Thyroid gland (tissue), 4 donors: ENCODE results near the gene NFATC2. TPM values are rescaled to one million over a fixed set of nuclear protein-coding genes. Genes with fewer than 3 reads are reported as not detected.
"Not testable (repeated sequence)": the region's sequence is repeated elsewhere in the genome, so short reads cannot be mapped to it uniquely, and the experiment has no call there.

Experiments used
- DNase-seq, 2 donors: peaks; one replicate each; pipeline ENCODE4 v3.0.0-alpha.2; 2019
- H3K27ac ChIP-seq, 3 donors: fragments of 200-600 bp; sonication (generic); 1 replicate in 2 of 3; 2 replicates in 1 of 3; pipeline ENCODE4 v1.5.1; 2016 to 2019; ENCODE audit warnings: mild to moderate bottlenecking in 1 of 3, moderate library complexity in 1 of 3
- H3K27me3 ChIP-seq: fragments of 200-600 bp; sonication (generic); one replicate; pipeline ENCODE4 v1.5.1; 2019
- H3K36me3 ChIP-seq, 2 donors: fragments of 200-600 bp; sonication (generic); one replicate each; pipeline ENCODE4 v1.5.1; 2016 to 2019
- H3K4me1 ChIP-seq, 2 donors: fragments of 200-600 bp; sonication (generic); one replicate each; pipeline ENCODE4 v1.5.1; 2017 to 2019
- H3K4me3 ChIP-seq, 3 donors: fragments of 200-600 bp; sonication (generic); replicated peaks in 1 of 3; 1 replicate in 2 of 3; 2 replicates in 1 of 3; pipeline ENCODE4 v1.5.1; 2016; ENCODE audit warnings: mild to moderate bottlenecking in 1 of 3
- H3K9me3 ChIP-seq: fragments of 200-600 bp; sonication (generic); one replicate; pipeline ENCODE4 v1.5.1; 2017
- CTCF ChIP-seq, 6 experiments: fragments of 200-600 bp in 3 of 6; fragments of 450-650 bp in 3 of 6; sonication (generic) in 3 of 6; IDR thresholded peaks; one replicate each; pipeline ENCODE4 v1.5.1; 2016 to 2019; ENCODE audit warnings: antibody characterized with exemption in 6 of 6, mild to moderate bottlenecking in 2 of 6, inconsistent platforms in 1 of 6, moderate library complexity in 1 of 6
- POLR2A ChIP-seq, 2 donors: fragments of 450-650 bp; IDR thresholded peaks; one replicate each; pipeline ENCODE4 v1.6.1; 2017; ENCODE audit warnings: antibody characterized with exemption in 2 of 2, mild to moderate bottlenecking in 2 of 2, moderate library complexity in 1 of 2
- WGBS, 2 donors: methylation state at CpG; one replicate each; pipeline ENCODE4 v1.1.5; 2017; 5-methylcytosine and 5-hydroxymethylcytosine counted together
- intact Hi-C: fragments of 100-400 bp; cut with DNase I; formaldehyde crosslinking; loops from one replicate; pipeline ENCODE4 v1.15.1; 2023
- total RNA-seq, 4 donors: library from RNA; depleted of rRNA; stranded (reverse); fragments of >200 nt; gene quantifications; one replicate each; pipeline ENCODE4 v1.2.3, GENCODE V29; 2016

Gene NFATC2
- total RNA-seq, 4 donors from 2014 or later: 7.5 to 12.6 (median 8.5) TPM

DNA sequence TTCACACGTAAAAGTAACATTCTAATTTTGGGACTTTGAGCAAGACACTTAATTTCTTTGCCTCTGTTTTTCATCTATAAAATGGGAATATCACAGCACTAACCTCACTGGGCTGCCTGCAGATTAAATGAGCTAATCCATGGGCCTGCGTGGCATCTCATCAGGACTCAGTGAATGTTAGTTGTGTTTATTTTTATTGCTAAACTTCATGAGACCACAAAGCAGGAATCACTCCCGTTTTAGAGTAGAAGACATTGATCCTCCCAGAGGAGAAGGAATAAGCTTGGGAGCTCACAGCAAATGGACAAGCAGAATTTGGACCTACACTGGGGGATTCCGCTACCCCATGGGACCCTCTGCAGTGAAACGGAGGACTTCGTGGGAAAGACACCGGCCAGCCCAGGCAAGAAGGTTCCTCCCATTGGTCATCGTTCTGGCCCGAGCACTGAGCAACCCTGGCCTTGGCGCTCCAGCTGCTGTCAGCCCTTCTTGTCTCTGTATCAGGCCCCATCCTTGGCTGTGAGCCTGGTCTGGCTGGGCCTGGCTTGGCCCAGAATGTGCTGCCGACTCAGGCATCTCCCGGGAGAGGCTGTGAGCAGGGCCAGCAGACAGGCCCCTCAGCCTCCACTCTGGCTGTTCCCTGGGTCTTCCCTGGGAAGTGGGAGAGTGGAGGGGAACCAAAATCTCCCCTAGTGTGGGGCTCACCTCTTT, 79.8 kb downstream of the NFATC2 start:
- Histone ChIP-seq H3K36me3 (no peaks in the 10 kb centered on the region), H3K4me3 (no peak overlapping the region), H3K9me3 (no peaks in the 10 kb centered on the region), H3K4me1 (peaks cover 11 to 18% of the 10 kb centered on the region in 2 donors), H3K27me3 (no peaks in the 10 kb centered on the region), H3K27ac (peak overlapping the region in 2 of 3 donors; percentile 1 to 3)
- 61 to 73% methylated on average over 10 to 12 of the region's 12 CpGs for WGBS, 2 donors
- no peak for TF ChIP-seq POLR2A (IDR thresholded peaks at IDR 0.05)
- no peak for TF ChIP-seq CTCF (IDR thresholded peaks at IDR 0.05)
- peak; percentile 40 to 72 for DNase-seq
- intact Hi-C loops: loop anchor here (10.0 kb wide), 1 partner anchor 58 kb away; no protein-coding TSS in a partner anchor

GRCh38 chr20:51461846-51462245, 80.7 kb downstream of the NFATC2 start:
- H3K4me3 ChIP-seq, H3K9me3 ChIP-seq, H3K27me3 ChIP-seq, H3K36me3 ChIP-seq, DNase-seq: not testable (repeated sequence)
- peaks cover 13 to 27% of the 10 kb centered on the region in 2 donors for H3K4me1 ChIP-seq
- H3K27ac ChIP-seq: peak overlapping the region in 1 of 3 donors; percentile 16
- intact Hi-C loops: loop anchor here (10.0 kb wide), 1 partner anchor 57 kb away; no protein-coding TSS in a partner anchor
- WGBS, 2 donors: 93 to 100% methylated on average over 5 of the region's 5 CpGs

GRCh38 chr20:51461306-51461705, 81.2 kb downstream of the NFATC2 start:
- no peaks in the 10 kb centered on the region for H3K36me3 ChIP-seq
- WGBS, 2 donors: 78 to 79% methylated on average over 8 of the region's 8 CpGs
- peak overlapping the region in 1 of 3 donors; percentile 16 for H3K27ac ChIP-seq
- H3K4me1 ChIP-seq: peaks cover 16 to 32% of the 10 kb centered on the region in 2 donors
- intact Hi-C loops: loop anchor here (10.0 kb wide), 1 partner anchor 57 kb away; no protein-coding TSS in a partner anchor
- TF ChIP-seq CTCF (IDR thresholded peaks at IDR 0.05): no peak
- no peak for TF ChIP-seq POLR2A (IDR thresholded peaks at IDR 0.05)
- H3K27me3 ChIP-seq: no peaks in the 10 kb centered on the region
- no peak for DNase-seq
- H3K4me3 ChIP-seq: no peak overlapping the region
- H3K9me3 ChIP-seq: no peaks in the 10 kb centered on the region

- Histone ChIP-seq H3K4me3 (no peak overlapping the region), H3K36me3 (no peaks in the 10 kb centered on the region), H3K4me1 (peaks cover 20 to 37% of the 10 kb centered on the region in 2 donors), H3K9me3 (no peaks in the 10 kb centered on the region), H3K27me3 (no peaks in the 10 kb centered on the region), H3K27ac (peak overlapping the region in 1 of 3 donors; percentile 16)
- no peak for TF ChIP-seq POLR2A (IDR thresholded peaks at IDR 0.05)
- no peak for TF ChIP-seq CTCF (IDR thresholded peaks at IDR 0.05)
- peak; percentile 21 to 27 for DNase-seq
- whole genome bisulfite sequencing, 2 donors: 76 to 81% methylated on average over 13 of the region's 13 CpGs
- intact Hi-C loops: loop anchor here (10.0 kb wide), 1 partner anchor 56 kb away; no protein-coding TSS in a partner anchor
These were observed 81.8 kb downstream of the NFATC2 start for GRCh38 chr20:51460569-51461265.

- WGBS, 2 donors: 96 to 97% methylated on average over 3 of the region's 3 CpGs
- TF ChIP-seq CTCF (IDR thresholded peaks at IDR 0.05): no peak
- no peak for TF ChIP-seq POLR2A (IDR thresholded peaks at IDR 0.05)
- intact Hi-C loops: loop anchor here (10.0 kb wide), 1 partner anchor 55 kb away; no protein-coding TSS in a partner anchor
These were observed 82.4 kb downstream of the NFATC2 start for GRCh38 chr20:51460163-51460562.

More at GRCh38 chr20:51460163-51460562, 82.4 kb downstream of the NFATC2 start:
- Histone ChIP-seq H3K9me3 (no peaks in the 10 kb centered on the region), H3K4me3 (no peak overlapping the region), H3K27ac (peak overlapping the region in 1 of 3 donors; percentile 23), H3K36me3 (no peaks in the 10 kb centered on the region), H3K27me3 (no peaks in the 10 kb centered on the region), H3K4me1 (peaks cover 20 to 37% of the 10 kb centered on the region in 2 donors)
- DNase-seq: no peak
